MM.1S (cell line): ENCODE measurements around the gene CRB1.

Experiments
- CTCF ChIP-seq: fragments of 300-600 bp; sonication (generic); IDR thresholded peaks from 2 replicates; pipeline ENCODE4 v1.5.1; 2016; ENCODE audit warnings: antibody characterized with exemption, low read length, mixed read lengths
- EZH2 ChIP-seq: fragments of 300-600 bp; sonication (generic); optimal IDR thresholded peaks from 2 replicates; pipeline ENCODE3; 2017; ENCODE audit warnings: low read depth, mild to moderate bottlenecking, antibody characterized with exemption, low read length, mixed read lengths

- TF ChIP-seq CTCF (no peak), EZH2 (no peak)
Measured at GRCh38 chr1:197444755-197445154, 176.7 kb downstream of the CRB1 start.
